Vagina (tissue), 2 donors: Measurements from ENCODE around the gene ACRBP.

Source experiments
- POLR2A ChIP-seq, 2 donors: fragments of 450-650 bp; IDR thresholded peaks; one replicate each; pipeline ENCODE4 v1.6.1; 2017; ENCODE audit warnings: antibody characterized with exemption in 2 of 2, mild to moderate bottlenecking in 2 of 2, moderate library complexity in 2 of 2
- POLR2AphosphoS5 ChIP-seq, 2 donors: sonication (generic); formaldehyde crosslinking; IDR thresholded peaks; one replicate each; pipeline ENCODE4 v1.9.0; 2017; ENCODE audit warnings: antibody characterized with exemption in 2 of 2, mild to moderate bottlenecking in 2 of 2, low read depth in 1 of 2; ENCODE audit not compliant: insufficient read depth in 1 of 2
- TF ChIP-seq, protein P1 (sequence below), 3 experiments: fragments of 450-650 bp in 2 of 3; fragments of 200-600 bp in 1 of 3; sonication (generic) in 1 of 3; IDR thresholded peaks; one replicate each; pipeline ENCODE4 v1.5.1; 2017 to 2019; ENCODE audit warnings: antibody characterized with exemption in 3 of 3, mild to moderate bottlenecking in 2 of 3, moderate library complexity in 2 of 3

GRCh38 chr12:6652391-6652790, 5.2 kb upstream of the ACRBP start:
- TF ChIP-seq, protein P1, sequence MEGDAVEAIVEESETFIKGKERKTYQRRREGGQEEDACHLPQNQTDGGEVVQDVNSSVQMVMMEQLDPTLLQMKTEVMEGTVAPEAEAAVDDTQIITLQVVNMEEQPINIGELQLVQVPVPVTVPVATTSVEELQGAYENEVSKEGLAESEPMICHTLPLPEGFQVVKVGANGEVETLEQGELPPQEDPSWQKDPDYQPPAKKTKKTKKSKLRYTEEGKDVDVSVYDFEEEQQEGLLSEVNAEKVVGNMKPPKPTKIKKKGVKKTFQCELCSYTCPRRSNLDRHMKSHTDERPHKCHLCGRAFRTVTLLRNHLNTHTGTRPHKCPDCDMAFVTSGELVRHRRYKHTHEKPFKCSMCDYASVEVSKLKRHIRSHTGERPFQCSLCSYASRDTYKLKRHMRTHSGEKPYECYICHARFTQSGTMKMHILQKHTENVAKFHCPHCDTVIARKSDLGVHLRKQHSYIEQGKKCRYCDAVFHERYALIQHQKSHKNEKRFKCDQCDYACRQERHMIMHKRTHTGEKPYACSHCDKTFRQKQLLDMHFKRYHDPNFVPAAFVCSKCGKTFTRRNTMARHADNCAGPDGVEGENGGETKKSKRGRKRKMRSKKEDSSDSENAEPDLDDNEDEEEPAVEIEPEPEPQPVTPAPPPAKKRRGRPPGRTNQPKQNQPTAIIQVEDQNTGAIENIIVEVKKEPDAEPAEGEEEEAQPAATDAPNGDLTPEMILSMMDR (IDR thresholded peaks at IDR 0.05), result no peak
- TF ChIP-seq POLR2A (IDR thresholded peaks at IDR 0.05) (no peak), POLR2AphosphoS5 (IDR thresholded peaks at IDR 0.05; ENCODE audit: insufficient read depth in 1 of 2, low read depth in 1 of 2) (no peak)
